ENCODE results near the gene ZNF185. TPM values are rescaled to one million over a fixed set of nuclear protein-coding genes. Genes with fewer than 3 reads are reported as not detected.

Gene ZNF185
- total and polyA plus RNA-seq, 2 of the 8 experiments (the other 6 are each of a cell fraction or from before 2014, with no cell fraction given): 15.6 to 20.1 TPM

GRCh38 chrX:152872522-152872921 lies 25.3 kb upstream of the ZNF185 start:
- Histone ChIP-seq H3K27me3 (replicated peaks in 1 of 4; ENCODE audit: control insufficient read depth in 3 of 4, extremely low read depth in 1 of 4, insufficient read depth in 3 of 4, low read length in 3 of 4) (no peaks in the 10 kb centered on the region), H4K20me1 (replicated peaks in 1 of 2; ENCODE audit: control insufficient read depth in 1 of 2, insufficient read depth in 2 of 2, low read length in 2 of 2) (peaks cover 0 to 4% of the 10 kb centered on the region in 2 experiments), H3K56ac (replicated peaks; ENCODE audit: insufficient read length, low read depth, low read length) (no peak overlapping the region), H3K9ac (replicated peaks in 1 of 4; ENCODE audit: extremely low read depth in 1 of 4, low read depth in 3 of 4, low read length in 3 of 4) (no peak overlapping the region), H3K18ac (ENCODE audit: extremely low read depth, low read length) (no peak overlapping the region), H4K5ac (ENCODE audit: insufficient read length, low read depth, low read length) (no peak overlapping the region), H3K27ac (ENCODE audit: low read depth, low read length) (no peak overlapping the region), H3K23ac (ENCODE audit: insufficient read length) (no peak overlapping the region), H3K4me3 (ENCODE audit: extremely low read depth in 1 of 4, insufficient read depth in 2 of 4, low read depth in 3 of 4, low read length in 4 of 4) (no peak overlapping the region), H3K79me1 (ENCODE audit: low read depth, low read length) (no peaks in the 10 kb centered on the region), H2BK5ac (ENCODE audit: low read depth, low read length) (no peak overlapping the region), H2AK5ac (ENCODE audit: low read depth, low read length) (no peak overlapping the region), H4K8ac (ENCODE audit: extremely low read depth, insufficient read depth, low read length) (no peak overlapping the region), H3K36me3 (ENCODE audit: control insufficient read depth in 2 of 4, insufficient read depth in 4 of 4, low read length in 3 of 4) (peaks cover 0 to 18% (median 7%) of the 10 kb centered on the region in 4 experiments; a peak in 4 of 8 replicates), H2BK120ac (replicated peaks; ENCODE audit: low read depth, low read length) (no peak overlapping the region), H3K4me1 (replicated peaks in 1 of 4; ENCODE audit: control insufficient read depth in 3 of 4, insufficient read depth in 4 of 4, low read length in 3 of 4) (no peaks in the 10 kb centered on the region), H3K9me3 (ENCODE audit: insufficient read depth in 2 of 2, low read depth in 1 of 2, low read length in 1 of 2) (no peaks in the 10 kb centered on the region; a peak in 1 of 4 replicates), H2BK15ac (ENCODE audit: low read length) (no peak overlapping the region), H2BK20ac (ENCODE audit: low read length) (no peak overlapping the region), H3K79me2 (ENCODE audit: control insufficient read depth in 1 of 2, insufficient read depth in 2 of 2, low read length in 2 of 2) (no peaks in the 10 kb centered on the region), H4K91ac (replicated peaks; ENCODE audit: insufficient read length, low read length) (no peak overlapping the region), H2BK12ac (ENCODE audit: low read depth, low read length) (no peak overlapping the region), H2AFZ (ENCODE audit: low read length) (no peak overlapping the region), H3K14ac (ENCODE audit: insufficient read length) (no peak overlapping the region), H3K4me2 (ENCODE audit: insufficient read depth in 1 of 2, low read depth in 2 of 2, low read length in 2 of 2) (no peak overlapping the region), H3K4ac (replicated peaks; ENCODE audit: insufficient read length, low read depth, low read length) (no peak overlapping the region), H3K23me2 (ENCODE audit: low read depth, low read length) (peaks cover 3% of the 10 kb centered on the region; the same call in 1 of the 2 replicates)
- no peak for TF ChIP-seq SUZ12 (IDR thresholded peaks at IDR 0.05; ENCODE audit: low read length)
- TF ChIP-seq SP1 (IDR thresholded peaks at IDR 0.05; ENCODE audit: low read depth, low read length): no peak
- TF ChIP-seq TAF7 (optimal IDR thresholded peaks at IDR 0.05; ENCODE audit: borderline replicate concordance, low read depth, low read length): no peak
- no peak for TF ChIP-seq PHF8 (conservative IDR thresholded peaks at IDR 0.05; ENCODE audit: low read depth, low read length)
- no peak for TF ChIP-seq HDAC2 (IDR thresholded peaks at IDR 0.05; ENCODE audit: borderline replicate concordance in 1 of 2, low read depth in 2 of 2, low read length in 2 of 2)
- no peak for TF ChIP-seq TBP (IDR thresholded peaks at IDR 0.05; ENCODE audit: low read depth, low read length)
- DNase-seq (ENCODE audit: low read depth in 1 of 2, low spot score in 2 of 2) (no peak), FAIRE-seq (no peak)
- WGBS, 2 experiments (ENCODE audit: extremely low coverage in 1 of 2, insufficient coverage in 1 of 2, insufficient read length in 1 of 2, insufficient replicate concordance in 2 of 2, low coverage in 1 of 2, low lambda C conversion rate in 2 of 2, missing lambda C conversion rate in 1 of 2): no CpG with 5 or more reads among the region's 2 CpGs
- ChIA-PET CTCF (ENCODE audit: partially characterized antibody) (interaction anchor here (1.0 to 1.8 kb wide), 2 partner anchors 41 to 43 kb away, joined by 3 to 5 read pairs; no protein-coding TSS in a partner anchor), POLR2A (ENCODE audit: partially characterized antibody) (interaction anchor here (1.5 to 2.1 kb wide), 2 partner anchors 11 to 20 kb away, joined by 5 to 13 read pairs; no protein-coding TSS in a partner anchor)

Data from H1 (cell line).